ENCODE measurements around the gene CD8A.
"Not testable (repeated sequence)": the region's sequence is repeated elsewhere in the genome, so short reads cannot be mapped to it uniquely, and the experiment has no call there.

CD8A gene

DNA sequence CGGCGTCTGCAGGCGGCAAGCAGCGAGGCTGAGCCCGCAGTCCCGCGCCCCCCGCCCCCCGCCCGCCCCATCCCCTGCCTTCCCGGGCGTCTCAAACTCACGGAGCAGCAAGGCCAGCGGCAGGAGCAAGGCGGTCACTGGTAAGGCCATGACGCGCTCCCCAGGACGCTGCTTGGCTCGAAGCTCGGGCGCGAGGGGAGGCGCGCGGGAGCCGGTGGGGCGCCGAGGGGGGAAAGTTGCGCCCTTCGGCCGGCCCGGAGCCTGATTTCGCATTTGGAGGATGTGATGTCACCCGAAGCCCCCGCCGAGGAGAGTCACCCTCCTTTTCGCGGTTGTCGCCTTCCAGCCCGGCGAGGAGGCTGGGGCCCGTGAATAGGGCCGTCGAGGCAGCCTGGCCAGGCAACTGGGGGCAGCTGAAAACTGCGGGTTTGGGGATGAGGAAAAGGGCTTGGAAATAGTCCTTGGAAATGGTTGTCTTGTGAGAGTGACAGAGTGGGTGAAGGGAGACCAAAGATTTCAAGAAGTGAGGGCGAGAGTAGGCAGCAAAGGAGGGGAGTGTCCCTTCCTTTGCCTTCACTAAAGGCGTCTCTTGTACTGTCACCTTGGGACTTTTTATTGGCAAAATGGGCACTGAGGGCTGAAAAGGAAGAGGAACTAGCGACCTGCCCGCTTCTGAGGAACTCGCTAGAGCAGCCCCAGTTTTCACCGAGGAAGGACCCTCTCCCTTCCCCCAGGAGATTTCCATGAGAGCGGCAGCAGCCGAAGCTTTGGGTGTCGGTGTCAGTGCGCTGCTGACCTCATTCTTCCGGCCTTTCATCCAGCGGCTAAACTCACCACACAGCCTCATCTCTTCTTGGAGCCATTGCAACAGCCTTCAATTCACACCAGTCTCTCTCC, at the start of gene CD8A:
CD8A (minus strand) TSS at position 238 of the 897 bp plus-strand sequence; CDS start at position 150, 88 bp downstream.
- no peak for DNase-seq (ENCODE audit: low read depth in 2 of 2)

DNA sequence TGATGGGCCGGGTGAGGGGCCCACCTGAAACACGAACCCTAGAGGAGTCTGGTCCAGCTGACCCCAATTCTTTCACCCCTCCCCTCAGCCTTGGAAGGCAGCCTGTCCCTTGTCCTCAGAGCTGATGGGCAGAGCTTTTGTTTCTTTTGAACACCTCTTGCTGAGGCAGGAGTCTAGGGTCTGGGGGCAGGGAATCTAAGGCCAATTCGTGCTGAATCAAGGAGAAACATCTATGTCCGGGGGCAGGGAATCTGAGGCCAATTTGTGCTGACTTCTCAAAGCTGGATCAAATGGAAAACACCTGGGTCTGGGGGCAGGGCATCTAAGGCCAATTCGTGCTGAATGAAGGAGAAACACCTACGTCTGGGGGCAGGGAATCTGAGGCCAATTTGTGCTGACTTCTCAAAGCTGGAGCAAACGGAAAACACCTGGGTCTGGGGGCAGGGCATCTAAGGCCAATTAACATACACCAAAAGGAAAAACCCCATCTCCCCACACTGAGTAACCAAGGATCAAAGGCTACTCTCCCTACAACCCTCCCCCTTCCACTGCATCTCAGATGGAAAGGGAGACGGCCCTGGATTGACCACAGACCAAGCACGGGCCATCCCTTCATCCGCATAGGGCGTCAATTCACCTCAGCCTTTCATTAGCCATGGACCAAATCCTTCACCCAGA, 49.3 kb upstream of the CD8A start:
- not testable (repeated sequence) for DNase-seq (ENCODE audit: low read depth in 2 of 2)

DNA sequence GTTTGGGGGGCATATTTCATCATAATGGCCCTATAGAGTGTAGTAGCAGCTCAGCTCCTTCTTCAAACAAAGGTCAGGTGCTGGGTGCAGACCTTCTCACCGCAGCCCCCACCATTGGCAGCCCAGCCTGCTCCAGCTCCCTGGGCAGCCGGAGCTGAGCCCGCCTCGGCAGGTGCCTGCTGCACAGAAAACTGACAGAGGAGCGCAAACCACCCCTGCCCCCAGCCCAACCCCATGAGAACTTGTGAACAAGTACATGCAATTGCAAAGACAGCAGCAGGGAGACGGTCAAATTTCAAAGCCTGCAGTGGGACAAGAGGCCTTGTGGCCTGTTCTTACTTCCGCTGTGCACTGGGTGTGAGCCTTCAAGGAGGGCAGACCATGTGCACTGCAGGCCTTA, 48.7 kb upstream of the CD8A start:
- not testable (repeated sequence) for DNase-seq (ENCODE audit: low read depth in 2 of 2)

DNA sequence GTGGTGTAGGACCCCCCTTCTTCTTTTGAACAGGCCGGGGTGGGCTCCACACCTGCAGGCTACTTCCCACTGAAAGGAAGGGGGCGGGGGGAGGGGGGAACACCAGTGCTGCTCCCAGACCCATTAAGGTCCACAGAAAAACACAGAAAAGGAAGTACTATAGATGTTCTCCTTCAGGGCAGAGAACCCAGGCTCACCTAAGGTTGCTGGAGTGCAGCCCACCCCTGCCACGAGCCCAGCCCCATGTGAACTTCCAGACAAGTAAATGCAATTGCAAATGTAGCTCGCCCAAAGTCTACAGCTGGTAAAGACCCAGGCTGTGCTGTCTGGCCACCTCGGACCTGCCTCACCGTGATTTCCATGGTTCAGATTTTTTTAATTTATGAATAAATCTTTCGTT, 47.0 kb upstream of the CD8A start:
- DNase-seq (ENCODE audit: low read depth in 2 of 2) = not testable (repeated sequence)

DNA sequence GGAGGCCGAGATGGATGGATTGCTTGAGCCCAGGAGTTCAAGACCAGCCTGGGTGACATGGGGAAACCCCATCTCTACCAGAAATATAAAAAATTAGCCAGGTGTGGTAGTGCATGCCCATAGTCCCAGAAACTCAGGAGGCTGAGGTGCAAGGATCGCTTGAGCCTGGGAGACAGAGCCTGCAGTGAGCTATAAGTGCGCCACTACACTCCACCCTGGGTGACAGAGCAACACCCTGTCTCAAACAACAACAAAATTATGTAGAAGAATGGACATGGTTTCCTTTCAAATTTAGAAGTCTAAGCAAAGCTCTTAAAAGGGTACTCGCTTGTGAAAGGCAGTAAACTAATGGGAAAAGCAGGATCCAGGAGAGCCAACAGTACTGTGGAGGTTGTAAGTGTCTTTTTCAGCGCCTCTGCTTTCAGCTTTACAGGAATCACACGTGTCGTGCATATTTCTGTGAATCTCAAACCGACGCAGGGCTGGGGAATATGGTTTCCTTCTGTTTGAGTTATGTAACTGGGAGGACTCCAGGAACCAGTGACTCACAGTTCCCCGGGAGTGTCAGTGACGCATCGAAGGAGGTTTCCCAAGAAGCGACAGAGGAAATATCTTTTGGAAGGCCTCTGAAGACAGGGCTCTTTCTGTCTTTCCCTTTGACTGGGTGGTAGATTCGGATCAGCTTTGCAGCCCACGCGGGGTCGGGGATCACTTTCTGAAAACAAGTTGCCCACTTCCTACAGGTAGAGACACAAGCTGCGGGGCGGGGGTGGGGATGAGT, 46.4 kb upstream of the CD8A start:
- DNase-seq (ENCODE audit: low read depth in 2 of 2) = peak in 1 of 2 donors; percentile 74

DNA sequence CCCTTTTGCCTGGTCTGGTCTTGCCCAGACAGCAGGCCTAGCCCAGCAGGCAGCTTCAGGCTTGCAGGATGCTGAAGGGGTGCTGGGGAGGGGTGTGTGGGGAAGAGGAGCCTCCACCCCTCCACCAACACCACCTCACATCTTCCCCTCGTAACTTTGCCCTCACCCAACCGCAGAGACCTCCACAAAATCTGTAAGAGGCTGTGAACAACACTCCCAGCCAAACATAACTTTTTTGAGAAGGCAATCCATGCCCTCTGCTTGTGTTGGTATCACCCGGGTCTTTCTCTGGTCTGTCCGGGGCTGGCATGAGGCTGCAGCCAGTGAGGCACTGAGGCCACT, 44.8 kb upstream of the CD8A start:
- not testable (repeated sequence) for DNase-seq (ENCODE audit: low read depth in 2 of 2)

DNA sequence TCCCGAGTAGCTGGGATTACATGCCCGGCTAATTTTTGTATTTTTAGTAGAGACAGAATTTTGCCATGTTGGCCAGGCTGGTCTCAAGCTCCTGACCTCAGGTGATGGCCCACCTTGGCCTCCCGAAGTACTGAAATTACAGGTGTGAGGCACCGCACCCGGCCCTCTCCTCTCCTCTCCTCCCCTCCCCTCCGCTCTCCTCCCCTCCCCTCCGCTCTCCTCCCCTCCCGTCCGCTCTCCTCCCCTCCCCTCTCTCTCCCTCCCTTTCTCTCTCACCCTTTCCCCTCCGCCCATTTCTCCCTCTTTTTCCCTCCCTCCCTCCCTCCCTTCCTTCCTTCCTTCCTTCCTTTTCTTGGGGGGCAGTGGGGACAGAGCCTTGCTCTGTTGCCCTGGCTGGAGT, 42.6 kb upstream of the CD8A start:
- no peak for DNase-seq (ENCODE audit: low read depth in 2 of 2)

DNA sequence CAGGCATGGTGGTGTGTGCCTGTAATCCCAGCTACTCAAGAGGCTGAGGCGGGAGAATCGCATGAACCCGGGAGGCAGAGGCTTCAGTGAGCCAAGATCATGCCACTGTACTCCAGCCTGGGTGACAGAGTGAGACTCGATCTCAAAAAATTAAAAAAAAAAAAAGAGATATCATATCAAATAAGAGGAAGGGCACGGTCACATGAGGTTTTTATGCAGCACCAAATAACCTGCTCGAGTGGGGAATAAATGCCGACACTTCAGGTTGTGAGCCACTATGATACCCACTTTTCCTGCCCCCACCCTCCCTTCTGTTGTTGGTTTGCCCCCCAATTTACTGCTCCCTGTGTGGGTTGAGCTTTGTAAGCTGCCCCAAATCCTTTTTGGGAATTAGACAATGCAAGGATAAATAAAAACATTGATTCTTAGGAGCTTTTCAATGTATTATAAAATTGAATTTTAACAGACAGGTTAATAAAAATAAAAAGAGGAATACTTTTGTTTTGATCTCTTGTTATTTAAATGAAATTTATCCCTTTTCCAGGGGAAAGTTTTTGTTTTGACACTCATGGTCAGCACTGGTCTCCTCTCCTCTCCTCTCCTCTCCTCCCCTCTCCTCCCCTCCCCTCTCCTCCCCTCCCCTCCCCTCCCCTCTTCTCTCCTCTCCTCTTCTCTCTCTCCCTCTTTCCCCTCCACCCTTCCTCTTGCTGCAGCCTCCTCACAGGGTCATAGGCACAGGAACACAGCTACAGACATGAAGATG, 41.8 kb upstream of the CD8A start:
- no peak for DNase-seq (ENCODE audit: low read depth in 2 of 2)

DNA sequence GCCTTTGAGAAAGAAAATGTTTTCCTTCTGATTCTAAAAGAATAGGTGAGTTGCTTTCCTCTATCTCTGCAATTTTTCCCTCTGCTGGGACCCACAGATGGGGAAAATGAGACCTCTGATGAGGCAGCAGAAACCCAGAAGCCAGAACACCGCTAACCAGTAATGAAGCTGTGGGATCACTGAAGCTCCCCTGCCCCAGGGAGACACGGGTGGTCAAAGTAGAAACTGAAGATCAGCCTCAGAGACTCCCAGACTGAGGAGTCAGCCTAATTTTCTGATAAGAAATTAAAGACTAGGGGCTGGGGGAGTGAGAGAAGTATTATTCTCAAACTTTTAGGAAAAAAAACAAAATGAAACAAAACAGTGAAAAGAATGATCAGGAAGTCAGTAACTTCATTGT, 40.8 kb upstream of the CD8A start:
- no peak for DNase-seq (ENCODE audit: low read depth in 2 of 2)

DNA sequence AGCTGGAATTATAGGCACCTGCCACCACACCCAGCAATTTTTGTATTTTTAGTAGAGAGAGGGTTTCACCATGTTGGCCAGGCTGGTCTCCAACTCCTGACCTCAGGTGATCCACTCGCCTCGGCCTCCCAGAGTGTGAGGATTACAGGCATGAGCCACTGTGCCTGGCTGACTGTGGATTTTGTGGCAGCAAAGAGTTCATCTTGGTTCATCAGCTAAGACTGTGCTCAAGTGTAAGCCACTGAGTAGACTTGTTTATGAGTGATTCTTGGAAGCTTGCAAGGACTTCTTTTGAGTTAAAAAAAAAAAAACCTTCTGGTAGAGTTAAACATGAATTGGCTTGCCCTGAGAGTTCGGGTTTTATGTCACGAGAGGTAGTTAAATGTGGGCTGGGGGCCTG, 36.2 kb upstream of the CD8A start:
- DNase-seq (ENCODE audit: low read depth in 2 of 2) = no peak

DNA sequence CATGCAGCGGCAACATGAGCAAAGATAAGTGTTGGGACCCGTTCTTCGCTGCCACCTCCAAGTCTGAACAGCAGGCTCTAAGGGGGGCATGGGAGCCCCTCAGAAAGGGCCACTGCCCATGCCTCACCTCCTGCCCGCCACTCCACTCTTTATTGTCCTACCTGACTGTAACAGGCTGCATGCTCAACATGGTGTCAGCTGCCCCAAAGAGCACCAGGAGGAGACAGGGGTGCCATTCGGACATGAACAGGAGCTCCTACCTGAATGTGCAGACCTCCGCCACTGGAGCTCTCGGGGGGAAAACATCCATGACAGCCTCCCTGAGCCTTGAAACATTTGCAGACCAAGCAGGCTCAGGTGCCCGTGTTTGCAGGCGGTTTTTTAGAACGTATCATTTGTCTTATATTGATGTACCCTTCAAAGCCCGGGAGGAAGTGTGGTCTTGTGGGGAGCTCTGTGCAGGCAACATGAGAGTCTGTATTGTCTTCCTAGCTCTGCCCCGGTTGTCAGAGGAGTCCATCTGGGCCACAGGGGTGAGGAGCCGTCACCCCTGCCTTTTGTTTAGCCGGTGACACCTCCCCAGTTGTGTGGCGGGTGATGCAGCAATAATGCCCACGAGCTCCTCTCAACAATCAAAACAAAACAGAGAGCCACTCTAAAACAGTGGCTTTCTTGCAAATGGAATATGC, 35.1 kb upstream of the CD8A start:
- DNase-seq (ENCODE audit: low read depth in 2 of 2) = no peak

DNA sequence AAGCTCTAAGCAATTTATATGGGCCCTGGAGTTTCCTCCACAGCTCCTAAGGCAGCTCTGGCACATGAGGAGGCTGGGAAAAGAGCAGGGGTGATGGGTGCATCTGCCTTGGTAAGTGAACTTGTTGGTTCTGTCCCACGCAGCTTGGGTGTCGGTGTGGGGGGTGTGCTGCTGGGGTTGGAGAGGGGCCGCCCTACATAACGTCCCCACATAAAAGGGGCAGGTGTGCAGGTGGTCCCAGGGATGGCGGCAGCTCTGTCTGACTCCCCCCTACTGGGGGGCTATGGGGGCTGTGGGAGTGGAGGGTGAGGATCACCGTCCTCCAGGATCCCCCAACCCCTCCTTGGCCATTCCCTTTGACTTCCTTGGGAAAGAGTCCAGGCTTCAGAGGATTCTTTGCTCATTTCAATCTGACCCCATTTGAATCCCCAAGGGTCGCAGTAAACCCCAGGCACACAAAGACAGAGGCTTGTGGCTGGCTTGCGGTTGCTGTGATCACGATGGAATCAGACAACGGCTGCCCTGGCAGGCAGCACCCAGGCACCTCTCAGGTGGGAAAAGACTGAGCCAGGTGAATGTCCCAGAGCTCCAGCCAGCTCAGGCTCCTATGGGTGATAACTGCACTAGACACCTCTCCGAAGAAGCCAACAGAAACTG, 34.5 kb upstream of the CD8A start:
- no peak for DNase-seq (ENCODE audit: low read depth in 2 of 2)

DNA sequence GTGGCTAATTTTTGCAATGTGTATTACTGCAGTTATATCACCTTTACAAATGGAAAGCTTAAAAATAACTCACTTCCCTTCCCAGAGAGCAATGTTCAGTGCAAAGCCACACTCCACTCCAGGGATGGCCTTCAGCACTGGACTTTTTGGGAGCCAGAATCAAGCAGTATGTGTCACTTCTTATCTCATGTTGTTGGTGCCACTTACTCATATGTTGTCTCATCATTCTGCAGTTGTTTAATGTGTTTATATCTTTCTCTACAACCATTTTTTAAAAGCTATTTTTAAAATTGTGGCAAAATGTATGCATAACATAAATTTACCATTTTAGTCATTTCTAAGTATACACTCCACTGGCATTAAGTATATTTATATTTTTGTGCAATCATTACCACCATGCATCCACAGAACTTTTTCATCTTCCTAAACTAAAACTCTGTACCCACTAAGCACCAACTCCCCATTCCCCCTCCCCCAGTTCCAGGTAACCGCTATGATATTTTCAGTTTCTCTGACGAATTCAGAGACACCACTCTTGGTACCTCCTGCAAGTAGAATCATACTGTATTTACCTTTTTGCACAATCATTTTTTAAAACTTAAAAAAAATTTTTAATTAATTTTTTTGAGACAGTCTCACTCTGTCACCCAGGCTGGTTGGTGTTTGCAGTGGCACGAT, 32.1 kb upstream of the CD8A start:
- no peak for DNase-seq (ENCODE audit: low read depth in 2 of 2)

DNA sequence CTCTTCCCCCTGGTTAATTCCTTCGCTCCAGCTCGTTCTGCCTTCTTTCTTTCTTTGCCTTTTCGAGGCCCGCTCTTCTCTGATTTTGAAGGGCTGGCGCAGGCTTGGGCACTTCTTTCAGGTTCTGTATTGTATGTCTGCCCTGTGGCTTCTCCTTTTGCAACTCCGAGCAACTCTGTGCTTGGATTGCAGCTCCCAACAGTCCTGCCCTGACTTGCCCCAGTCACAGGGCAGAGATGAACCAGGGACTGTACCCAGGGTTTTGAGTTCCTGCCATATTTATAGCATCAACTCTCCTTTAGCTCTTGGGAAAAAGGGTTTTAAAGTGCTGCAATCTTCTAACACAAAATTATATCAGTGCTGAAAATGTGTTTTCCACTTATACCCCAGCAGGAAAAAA, 31.1 kb upstream of the CD8A start:
- DNase-seq (ENCODE audit: low read depth in 2 of 2) = no peak

DNA sequence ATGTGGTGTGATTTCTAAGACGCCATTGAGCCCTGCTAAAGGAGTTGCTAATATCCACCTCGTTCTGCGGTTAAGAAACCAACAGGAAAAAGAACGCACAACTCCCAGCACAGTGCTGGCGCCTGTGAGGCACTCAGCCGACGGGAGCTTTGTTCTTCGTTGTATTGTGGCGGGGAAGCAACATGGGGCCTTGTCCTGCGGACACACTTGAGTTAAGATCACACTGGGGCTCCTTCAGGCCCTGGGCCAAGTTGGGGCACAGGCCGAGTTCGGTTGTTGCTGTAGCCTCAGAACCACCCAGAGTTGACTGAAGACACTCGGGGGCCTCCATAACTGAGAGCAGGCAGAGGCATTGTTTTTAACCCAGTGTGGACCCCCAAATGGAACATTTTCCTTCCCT, 30.6 kb upstream of the CD8A start:
- no peak for DNase-seq (ENCODE audit: low read depth in 2 of 2)

DNA sequence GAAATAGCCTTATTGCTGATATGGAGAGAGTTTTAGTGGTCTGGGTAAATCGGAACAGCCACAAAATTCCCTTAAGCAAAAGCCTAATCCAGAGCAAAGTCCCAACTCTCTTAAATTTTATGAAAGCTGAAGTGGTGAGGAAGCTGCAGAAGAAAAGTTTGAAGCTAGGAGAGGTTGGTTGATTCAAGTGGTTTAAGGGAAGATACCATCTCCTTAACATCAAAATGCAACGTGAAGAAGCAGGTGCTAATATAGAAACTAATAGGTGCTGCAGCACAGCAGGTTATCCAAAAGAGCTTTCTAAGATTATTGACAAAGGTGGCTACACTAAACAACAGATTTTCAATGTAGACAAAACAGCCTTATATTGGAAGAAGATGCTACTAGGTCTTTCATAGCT, 28.2 kb upstream of the CD8A start:
- no peak for DNase-seq (ENCODE audit: low read depth in 2 of 2)

DNA sequence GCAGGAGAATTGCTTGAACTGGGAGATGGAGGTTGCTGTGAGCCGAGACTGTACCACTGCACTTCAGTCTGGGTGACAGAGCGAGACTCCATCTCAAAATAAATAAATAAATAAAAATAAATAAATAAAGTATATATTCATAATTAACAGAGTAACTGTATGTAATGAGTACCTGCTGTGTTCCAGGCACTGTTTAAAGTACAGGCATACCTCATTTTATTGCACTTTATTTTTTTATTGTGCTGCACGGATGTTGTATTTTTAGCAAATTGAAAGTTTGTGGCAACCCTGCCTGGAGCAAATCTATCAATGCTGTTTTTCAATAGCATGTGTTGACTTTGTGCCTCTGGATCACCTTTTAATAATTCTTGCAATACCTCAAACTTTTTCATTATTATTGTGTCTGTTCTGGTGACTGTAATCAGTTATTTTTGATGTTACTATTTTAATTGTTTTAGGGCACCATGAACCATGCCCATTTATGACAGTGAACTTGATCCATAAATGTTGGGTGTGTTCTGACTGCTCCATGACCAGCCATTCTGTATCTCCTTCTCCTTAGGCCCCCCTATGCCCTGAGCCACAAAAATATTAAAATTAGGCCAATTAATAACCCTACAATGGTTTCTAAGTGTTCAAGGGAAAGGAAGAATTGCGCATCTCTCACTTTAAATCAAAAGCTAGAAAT, 27.5 kb upstream of the CD8A start:
- DNase-seq (ENCODE audit: low read depth in 2 of 2) = no peak

DNA sequence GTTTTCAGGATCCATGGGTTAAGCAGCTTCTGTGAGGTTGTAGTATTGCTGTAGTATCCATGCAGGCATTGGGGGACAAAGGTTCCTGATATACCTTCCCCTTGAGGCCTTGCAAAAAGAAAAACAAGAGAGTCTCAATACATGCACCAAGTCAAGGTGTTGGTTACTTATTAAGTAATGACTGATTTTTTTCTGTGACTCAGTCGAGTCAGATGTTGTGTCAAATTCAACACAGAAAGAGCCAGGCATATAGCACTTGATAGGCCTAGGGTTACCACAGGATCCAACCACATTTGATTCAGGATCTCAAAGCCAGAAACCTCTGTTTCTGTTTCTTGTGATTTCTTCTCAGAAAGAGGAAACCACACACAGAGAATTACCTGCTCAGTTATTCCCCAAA, 24.9 kb upstream of the CD8A start:
- no peak for DNase-seq (ENCODE audit: low read depth in 2 of 2)

DNA sequence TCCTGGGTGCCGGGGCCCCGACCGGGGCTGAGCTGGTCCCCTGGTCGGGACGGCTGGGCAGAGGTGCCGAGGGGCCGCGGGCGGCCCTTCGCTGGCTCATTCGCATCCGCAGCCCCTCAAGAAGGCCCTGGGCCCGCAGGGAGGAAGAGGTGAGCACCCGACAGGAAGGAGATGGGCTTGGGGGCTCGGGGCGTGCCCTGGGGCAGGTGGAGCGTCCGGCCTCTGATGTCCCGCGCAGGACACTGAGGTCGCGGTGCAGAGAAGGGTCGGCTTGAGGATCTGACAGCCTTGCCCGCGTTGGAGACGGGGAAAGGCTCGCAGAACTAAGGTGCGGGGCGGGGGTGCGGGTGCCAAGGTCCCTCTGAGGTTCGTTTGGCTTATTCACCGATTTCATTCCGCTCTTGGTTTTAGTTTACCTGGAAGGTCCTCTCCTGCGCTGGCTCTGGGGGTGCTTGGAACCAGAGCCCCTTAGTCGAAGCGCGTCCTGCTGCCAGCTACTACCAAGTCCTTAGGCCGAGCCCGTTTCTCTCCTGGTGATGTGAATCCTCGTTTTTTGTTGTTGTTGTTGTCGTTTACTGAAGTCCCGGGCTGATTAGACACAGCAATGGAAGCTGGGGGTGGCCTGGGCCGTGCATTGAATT, 18.9 kb upstream of the CD8A start:
- no peak for DNase-seq (ENCODE audit: low read depth in 2 of 2)

Measured in activated CD8-positive, alpha-beta memory T cell treated with anti-CD3 and anti-CD28 coated beads for 4 hours (primary cell).